Loucy (cell line): ENCODE measurements around the gene BABAM2.

ENCODE experiments used
- EZH2phosphoT487 ChIP-seq: fragments of 200-600 bp; IDR thresholded peaks from 2 replicates; pipeline ENCODE4 v1.6.1; 2018; ENCODE audit warnings: antibody characterized with exemption, mild to moderate bottlenecking, moderate library complexity, borderline replicate concordance
- TF ChIP-seq, protein P1 (sequence below): fragments of 200-600 bp; sonication (generic); conservative IDR thresholded peaks from 2 replicates; pipeline ENCODE4 v1.5.1; 2014; ENCODE audit warnings: mild to moderate bottlenecking, antibody characterized with exemption, low read length

- TF ChIP-seq, protein P1, sequence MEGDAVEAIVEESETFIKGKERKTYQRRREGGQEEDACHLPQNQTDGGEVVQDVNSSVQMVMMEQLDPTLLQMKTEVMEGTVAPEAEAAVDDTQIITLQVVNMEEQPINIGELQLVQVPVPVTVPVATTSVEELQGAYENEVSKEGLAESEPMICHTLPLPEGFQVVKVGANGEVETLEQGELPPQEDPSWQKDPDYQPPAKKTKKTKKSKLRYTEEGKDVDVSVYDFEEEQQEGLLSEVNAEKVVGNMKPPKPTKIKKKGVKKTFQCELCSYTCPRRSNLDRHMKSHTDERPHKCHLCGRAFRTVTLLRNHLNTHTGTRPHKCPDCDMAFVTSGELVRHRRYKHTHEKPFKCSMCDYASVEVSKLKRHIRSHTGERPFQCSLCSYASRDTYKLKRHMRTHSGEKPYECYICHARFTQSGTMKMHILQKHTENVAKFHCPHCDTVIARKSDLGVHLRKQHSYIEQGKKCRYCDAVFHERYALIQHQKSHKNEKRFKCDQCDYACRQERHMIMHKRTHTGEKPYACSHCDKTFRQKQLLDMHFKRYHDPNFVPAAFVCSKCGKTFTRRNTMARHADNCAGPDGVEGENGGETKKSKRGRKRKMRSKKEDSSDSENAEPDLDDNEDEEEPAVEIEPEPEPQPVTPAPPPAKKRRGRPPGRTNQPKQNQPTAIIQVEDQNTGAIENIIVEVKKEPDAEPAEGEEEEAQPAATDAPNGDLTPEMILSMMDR: no peak
- TF ChIP-seq EZH2phosphoT487: no peak
These were observed 401.4 kb downstream of the BABAM2 start for GRCh38 chr2:28291811-28292440.
